Muscle layer of duodenum (tissue), 2 donors: Measurements from ENCODE around the gene OR4Q3.
"Not testable (repeated sequence)": the region's sequence is repeated elsewhere in the genome, so short reads cannot be mapped to it uniquely, and the experiment has no call there.

Source experiments
- H3K27ac ChIP-seq: one replicate; pipeline ENCODE4 v1.7.0; 2013; ENCODE audit warnings: mild to moderate bottlenecking, low read length
- H3K27me3 ChIP-seq: one replicate; pipeline ENCODE4 v1.7.0; 2013; ENCODE audit warnings: low read depth, mild to moderate bottlenecking, control low read depth, low read length
- H3K36me3 ChIP-seq, 2 donors: one replicate each; pipeline ENCODE4 v1.7.0; 2013; ENCODE audit warnings: low read length in 2 of 2, control low read depth in 1 of 2, mild to moderate bottlenecking in 1 of 2; ENCODE audit not compliant: insufficient read depth in 2 of 2, control insufficient read depth in 1 of 2
- H3K4me1 ChIP-seq, 2 donors: one replicate each; pipeline ENCODE4 v1.7.0; 2013; ENCODE audit warnings: low read length in 2 of 2, mild to moderate bottlenecking in 2 of 2, control low read depth in 1 of 2, moderate library complexity in 1 of 2; ENCODE audit not compliant: insufficient read depth in 2 of 2, control insufficient read depth in 1 of 2
- H3K4me3 ChIP-seq, 2 donors: one replicate each; pipeline ENCODE4 v1.7.0; 2013; ENCODE audit warnings: low read length in 2 of 2, low read depth in 1 of 2, mild to moderate bottlenecking in 1 of 2
- H3K9me3 ChIP-seq, 2 donors: one replicate each; pipeline ENCODE4 v1.7.0; 2013; ENCODE audit warnings: low read length in 2 of 2, control low read depth in 1 of 2, mild to moderate bottlenecking in 1 of 2; ENCODE audit not compliant: control insufficient read depth in 1 of 2
- donor health status: healthy.

The OR4Q3 gene

DNA sequence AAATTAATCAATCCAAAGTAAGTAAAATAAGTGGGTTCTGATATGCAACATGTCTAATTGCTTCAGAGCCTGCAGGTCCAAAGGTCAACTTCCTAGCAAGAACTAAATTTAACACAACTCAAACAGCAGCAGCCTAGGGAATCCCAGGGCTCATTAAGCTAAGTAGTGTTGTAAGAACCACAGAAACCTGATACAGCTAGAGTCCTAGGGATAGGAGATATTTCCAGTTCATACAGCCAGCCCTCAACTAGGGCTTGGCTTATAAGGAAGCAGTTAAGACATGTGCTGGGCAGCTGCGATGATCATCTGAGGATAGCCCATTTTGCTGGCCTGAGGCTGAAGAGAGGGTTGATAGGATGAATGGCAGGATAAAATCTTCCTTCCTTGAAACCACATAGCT, at the start of gene OR4Q3:
OR4Q3 (plus strand) TSS at position 316 of the 400 bp plus-strand sequence.
- H3K27me3 ChIP-seq, result no peaks in the 10 kb centered on the region
- H3K27ac ChIP-seq, result no peak within 1 kb of the TSS
- no peaks in the 10 kb centered on the region for H3K36me3 ChIP-seq
- H3K4me1 ChIP-seq, result no peaks in the 10 kb centered on the region
- no peak within 1 kb of the TSS for H3K4me3 ChIP-seq
- no peaks in the 10 kb centered on the region for H3K9me3 ChIP-seq

DNA sequence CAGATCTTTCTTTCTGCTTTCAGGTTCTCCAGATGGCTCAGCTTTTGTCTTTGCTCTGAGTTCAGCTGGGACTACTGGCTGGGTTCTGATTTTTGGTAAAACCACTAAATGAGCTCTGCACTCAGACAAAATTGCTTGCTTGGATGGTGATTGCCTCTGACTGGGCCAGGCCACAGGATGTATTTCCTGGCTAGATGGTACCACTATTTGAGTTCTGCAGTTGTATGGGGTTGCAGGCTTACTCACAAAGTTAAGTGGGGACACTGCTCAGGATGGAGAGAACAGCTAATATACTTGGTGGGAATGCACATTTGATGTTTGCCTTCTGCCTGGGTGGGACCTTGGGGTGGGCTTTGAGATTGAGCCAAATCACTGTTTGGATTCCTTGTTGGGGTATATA, 14.0 kb upstream of the OR4Q3 start:
- no peaks in the 10 kb centered on the region for H3K27me3 ChIP-seq
- no peak overlapping the region for H3K4me3 ChIP-seq
- no peaks in the 10 kb centered on the region for H3K36me3 ChIP-seq
- no peak overlapping the region for H3K27ac ChIP-seq
- H3K9me3 ChIP-seq, result peaks cover 3 to 10% of the 10 kb centered on the region in 2 donors
- H3K4me1 ChIP-seq, result no peaks in the 10 kb centered on the region

DNA sequence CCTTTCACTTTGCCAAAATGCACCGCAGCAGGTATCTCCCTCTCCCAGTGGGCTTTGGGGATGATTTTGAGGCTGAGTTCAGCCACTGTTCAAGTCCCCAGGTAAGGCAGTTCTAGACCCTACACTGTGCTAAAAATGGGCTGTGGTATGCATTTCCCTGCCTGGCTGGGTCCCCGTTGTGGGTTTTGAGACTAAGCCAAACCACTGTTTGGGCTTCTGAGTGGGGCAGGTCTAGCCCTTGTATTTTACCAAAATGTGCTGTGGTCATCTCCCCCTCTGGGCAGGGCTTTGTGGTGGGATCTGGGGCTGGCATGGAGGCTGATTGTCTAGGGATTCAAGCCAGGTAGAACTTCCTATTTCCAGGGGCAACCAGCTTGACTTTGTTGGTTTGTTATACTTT, 13.6 kb upstream of the OR4Q3 start:
- Histone ChIP-seq H3K36me3 (no peaks in the 10 kb centered on the region), H3K27ac (no peak overlapping the region), H3K4me1 (no peaks in the 10 kb centered on the region), H3K9me3 (peaks cover 3 to 10% of the 10 kb centered on the region in 2 donors), H3K27me3 (no peaks in the 10 kb centered on the region), H3K4me3 (no peak overlapping the region)

DNA sequence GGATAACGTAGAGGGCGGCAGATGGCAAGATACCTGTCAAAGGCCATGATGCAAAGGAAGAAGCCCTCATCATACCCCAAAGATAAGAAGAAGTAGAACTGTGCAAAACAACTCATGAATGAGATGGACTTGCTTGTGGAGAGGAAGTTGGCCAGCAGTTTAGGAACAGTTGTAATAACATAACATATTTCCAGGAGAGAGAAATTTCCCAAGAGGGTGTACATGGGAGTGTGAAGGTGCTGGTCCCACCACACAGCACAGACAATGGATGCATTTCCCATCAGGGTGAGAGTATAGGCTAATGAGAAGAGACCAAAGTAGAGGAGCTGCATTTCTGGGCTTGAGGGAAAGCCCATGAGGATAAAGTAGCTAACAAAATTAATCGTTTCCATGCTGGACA, 9.5 kb upstream of the OR4Q3 start:
- not testable (repeated sequence) for H3K27me3 ChIP-seq, H3K4me1 ChIP-seq

DNA sequence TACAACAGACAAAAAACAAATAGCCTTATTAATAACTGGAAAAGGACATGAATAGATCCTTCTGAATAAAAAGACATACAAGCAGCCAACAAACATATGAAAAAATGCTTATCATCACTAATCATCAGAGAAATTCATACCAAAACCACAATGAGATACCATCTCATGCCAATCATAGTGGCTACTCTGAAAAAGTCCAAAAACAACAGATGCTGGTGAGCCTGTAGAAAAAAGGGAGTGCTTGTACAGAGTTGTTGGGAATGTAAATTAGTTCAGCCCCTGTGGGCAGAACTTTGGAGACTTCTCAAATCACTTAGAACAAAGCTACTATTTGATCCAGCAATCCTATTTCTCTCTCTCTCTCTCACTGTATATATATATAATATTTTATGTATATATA, 8.9 kb downstream of the OR4Q3 start:
- H3K4me1 ChIP-seq, H3K36me3 ChIP-seq, H3K9me3 ChIP-seq, H3K27me3 ChIP-seq, H3K27ac ChIP-seq, H3K4me3 ChIP-seq: not testable (repeated sequence)

More for the DNA sequence above, 9.5 kb upstream of the OR4Q3 start:
- not testable (repeated sequence) for H3K27ac ChIP-seq, H3K4me3 ChIP-seq, H3K36me3 ChIP-seq, H3K9me3 ChIP-seq

DNA sequence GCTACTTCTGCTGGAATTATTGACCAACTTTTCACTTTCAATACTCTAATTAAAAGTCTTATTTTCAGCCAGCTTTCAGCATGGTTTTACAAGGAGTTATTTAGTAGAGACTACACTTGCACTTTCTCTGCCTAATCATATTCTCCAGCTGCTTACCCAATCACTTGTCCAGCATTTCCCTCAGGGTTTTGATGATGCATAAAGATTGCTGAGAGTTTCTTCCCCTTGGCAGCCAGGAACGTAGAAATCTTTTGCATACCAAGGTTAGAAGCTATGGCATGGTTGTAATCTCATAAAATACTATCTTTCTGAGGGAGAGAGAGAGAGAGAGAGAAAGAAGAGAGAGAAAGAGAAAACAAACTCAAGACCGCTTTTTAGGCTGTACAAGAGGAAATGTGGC, 10.8 kb downstream of the OR4Q3 start:
- Histone ChIP-seq H3K4me1 (no peaks in the 10 kb centered on the region), H3K27ac (no peak overlapping the region), H3K27me3 (no peaks in the 10 kb centered on the region), H3K36me3 (no peaks in the 10 kb centered on the region), H3K9me3 (no peaks in the 10 kb centered on the region), H3K4me3 (no peak overlapping the region)

DNA sequence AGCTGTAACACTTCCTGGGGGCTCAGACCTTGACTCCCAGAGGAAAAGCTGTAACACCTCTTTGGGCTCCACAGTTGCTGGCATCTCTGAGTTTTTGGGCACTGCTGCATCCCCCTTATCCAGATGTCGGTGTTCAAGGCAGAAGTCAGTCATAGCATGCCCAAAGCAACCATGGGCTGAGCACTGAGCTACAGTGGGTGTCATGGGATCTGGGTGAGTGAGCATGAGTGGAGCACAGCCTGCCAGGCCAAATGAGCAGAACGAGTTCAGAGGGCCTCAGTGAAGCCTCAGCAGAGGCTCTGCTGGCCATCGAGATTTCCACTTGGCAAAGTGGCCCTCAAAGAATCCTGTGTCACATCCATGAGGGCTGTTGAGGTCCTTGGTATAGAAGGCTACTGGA, 28.1 kb downstream of the OR4Q3 start:
- H3K27ac ChIP-seq, H3K36me3 ChIP-seq: not testable (repeated sequence)

DNA sequence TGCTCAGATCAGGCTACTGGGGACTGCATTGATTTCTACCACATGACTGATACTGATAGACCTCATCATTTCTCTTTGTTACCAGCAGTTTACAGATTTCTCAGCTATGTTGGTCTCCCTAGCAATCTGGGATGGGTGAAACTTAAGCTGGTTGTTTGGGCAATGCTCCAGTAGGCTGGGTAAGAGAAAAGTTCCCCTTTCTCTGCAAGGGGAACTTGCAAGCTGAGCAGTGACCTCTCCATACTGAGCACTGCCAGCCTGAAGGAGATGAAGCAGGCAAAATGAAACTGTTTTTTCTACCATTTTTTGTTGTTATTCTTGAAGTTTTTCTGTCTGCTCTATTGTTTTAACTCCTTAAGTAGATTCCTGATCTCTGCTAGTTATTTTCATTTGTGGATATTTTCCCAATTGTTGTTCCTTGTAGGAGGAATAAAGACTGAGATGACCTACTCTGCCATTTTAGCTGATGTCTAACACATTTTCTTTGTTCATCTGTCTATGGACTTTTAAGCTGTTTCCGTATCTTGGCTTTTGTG, 28.6 kb downstream of the OR4Q3 start:
- Histone ChIP-seq H3K9me3 (no peaks in the 10 kb centered on the region), H3K27me3 (no peaks in the 10 kb centered on the region), H3K4me1 (no peaks in the 10 kb centered on the region), H3K27ac (no peak overlapping the region), H3K36me3 (no peaks in the 10 kb centered on the region), H3K4me3 (no peak overlapping the region)

More for the DNA sequence above, 28.1 kb downstream of the OR4Q3 start:
- H3K4me3 ChIP-seq, H3K27me3 ChIP-seq, H3K9me3 ChIP-seq, H3K4me1 ChIP-seq: not testable (repeated sequence)

DNA sequence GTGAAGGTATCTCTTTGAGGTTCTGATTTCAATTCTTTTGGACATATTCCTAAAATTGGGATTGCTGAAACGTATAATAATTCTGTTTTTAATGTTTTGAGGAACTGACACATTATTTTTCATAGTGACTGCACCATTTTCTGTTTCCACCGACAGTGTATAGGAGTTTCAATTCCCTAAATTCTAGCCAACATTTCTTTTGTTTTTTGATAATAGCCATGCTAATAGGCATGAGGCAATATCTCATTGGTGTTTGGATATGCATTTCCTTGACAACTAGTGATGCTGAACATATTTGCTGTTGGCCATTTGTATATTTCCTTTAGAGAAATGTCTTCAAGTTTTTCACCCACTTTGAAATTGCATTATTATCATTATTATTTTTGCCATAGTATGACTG, 29.1 kb downstream of the OR4Q3 start:
- not testable (repeated sequence) for H3K27ac ChIP-seq, H3K4me3 ChIP-seq, H3K36me3 ChIP-seq, H3K9me3 ChIP-seq, H3K4me1 ChIP-seq, H3K27me3 ChIP-seq

DNA sequence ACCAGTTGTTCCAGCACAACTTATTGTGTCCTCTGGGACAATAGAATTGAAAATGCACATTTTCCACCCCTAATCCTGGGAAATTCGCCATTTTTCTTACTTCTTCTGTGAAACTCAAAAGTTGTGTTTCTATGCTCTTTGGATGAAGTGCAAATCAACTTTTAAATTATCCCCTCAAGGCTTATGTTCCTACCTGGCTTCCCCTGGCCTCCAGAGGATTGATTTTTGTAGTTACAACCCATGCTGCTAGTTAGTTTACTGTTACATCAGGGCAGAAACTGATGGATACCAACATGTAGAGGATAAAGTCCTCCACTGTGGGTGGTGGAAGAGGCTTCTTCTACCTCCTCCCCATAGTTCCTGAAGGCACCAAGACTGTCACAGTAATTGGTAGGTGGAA, 29.8 kb downstream of the OR4Q3 start, which contains the start of gene OR4M1:
OR4M1 (plus strand) TSS at position 301 of the 400 bp plus-strand sequence. CDS start 6,819 bp downstream, outside the sequence.
- H3K4me1 ChIP-seq, H3K27ac ChIP-seq, H3K4me3 ChIP-seq, H3K36me3 ChIP-seq, H3K27me3 ChIP-seq, H3K9me3 ChIP-seq: not testable (repeated sequence)

DNA sequence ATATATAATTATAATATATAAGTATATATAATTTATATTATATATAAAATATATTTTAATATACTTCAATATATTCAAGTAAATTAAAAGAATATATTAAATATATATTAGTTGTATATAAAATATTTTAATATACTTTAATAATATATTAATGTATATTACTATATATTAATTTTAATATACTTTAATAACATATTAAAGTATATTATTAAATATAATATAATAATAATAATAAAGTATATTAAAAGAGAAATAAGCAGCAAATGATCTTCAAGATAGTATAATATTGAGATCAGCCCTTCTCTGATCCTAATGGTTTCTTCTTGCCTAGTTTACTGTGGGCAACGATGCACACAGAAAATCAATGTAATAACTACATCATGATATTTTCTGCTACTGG, 32.2 kb downstream of the OR4Q3 start:
- Histone ChIP-seq H3K27ac (no peak overlapping the region), H3K9me3 (no peaks in the 10 kb centered on the region), H3K27me3 (no peaks in the 10 kb centered on the region), H3K36me3 (no peaks in the 10 kb centered on the region), H3K4me3 (no peak overlapping the region), H3K4me1 (no peaks in the 10 kb centered on the region)

DNA sequence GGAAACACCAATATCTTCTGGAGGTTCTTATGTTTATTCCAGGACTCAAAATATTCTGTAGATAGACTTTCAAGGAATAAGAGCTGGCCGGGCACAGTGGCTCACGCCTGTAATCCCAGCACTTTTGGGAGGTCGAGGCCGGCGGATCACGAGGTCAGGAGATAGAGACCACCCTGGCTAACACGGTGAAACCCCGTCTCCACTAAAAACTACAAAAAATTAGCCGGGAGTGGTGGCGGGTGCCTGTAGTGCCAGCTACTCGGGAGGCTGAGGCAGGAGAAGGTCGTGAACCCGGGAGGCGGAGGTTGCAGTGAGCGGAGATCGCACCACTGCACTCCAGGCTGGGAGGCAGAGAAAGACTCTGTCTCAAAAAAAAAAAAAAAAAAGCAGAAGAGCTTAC, 42.5 kb downstream of the OR4Q3 start:
- H3K4me1 ChIP-seq, H3K36me3 ChIP-seq, H3K9me3 ChIP-seq, H3K27me3 ChIP-seq, H3K27ac ChIP-seq, H3K4me3 ChIP-seq: not testable (repeated sequence)
